GM19397 (cell line): ENCODE measurements around the gene MFSD11.
"Not testable (repeated sequence)": the region's sequence is repeated elsewhere in the genome, so short reads cannot be mapped to it uniquely, and the experiment has no call there.

ENCODE experiments used
- ATAC-seq: cut with Tn5 transposase; IDR thresholded peaks from one replicate; pipeline ENCODE4 v1.9.1; 2021; ENCODE audit warnings: mild to moderate bottlenecking, moderate library complexity; ENCODE audit not compliant: unreplicated experiment

MFSD11 gene

DNA sequence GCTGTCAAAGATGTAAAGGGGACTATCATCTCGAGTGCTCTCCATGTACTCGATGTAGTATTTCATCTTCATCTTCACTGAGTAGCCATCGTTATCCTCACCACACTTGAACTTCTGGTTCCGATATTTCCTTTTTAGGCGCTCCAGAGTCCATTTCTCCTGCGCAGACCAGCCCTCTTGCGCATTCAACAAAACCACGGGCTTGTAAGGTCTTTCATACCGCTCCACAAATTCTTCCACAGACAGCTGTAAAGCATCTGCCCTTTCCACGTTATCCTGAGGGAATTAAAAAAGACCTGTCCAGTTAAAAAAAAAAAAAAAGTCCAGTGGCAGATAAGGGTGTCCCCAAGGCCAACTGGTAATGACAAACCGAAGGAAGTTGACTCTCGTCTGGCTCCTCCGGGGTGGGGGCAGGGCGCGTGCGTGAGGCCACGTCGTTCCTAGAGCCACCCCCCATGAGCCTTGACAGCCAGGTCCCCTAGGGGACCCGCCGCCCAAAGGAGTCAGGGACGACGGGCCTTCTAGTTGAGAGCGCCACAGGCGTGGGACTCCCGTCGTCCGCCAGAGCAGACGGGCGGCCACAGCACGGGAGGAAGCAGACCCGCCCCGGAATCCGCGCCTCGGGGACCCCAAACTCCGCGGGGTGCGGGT is 12.2 kb upstream of the MFSD11 start:
- peak; percentile 14 for ATAC-seq

DNA sequence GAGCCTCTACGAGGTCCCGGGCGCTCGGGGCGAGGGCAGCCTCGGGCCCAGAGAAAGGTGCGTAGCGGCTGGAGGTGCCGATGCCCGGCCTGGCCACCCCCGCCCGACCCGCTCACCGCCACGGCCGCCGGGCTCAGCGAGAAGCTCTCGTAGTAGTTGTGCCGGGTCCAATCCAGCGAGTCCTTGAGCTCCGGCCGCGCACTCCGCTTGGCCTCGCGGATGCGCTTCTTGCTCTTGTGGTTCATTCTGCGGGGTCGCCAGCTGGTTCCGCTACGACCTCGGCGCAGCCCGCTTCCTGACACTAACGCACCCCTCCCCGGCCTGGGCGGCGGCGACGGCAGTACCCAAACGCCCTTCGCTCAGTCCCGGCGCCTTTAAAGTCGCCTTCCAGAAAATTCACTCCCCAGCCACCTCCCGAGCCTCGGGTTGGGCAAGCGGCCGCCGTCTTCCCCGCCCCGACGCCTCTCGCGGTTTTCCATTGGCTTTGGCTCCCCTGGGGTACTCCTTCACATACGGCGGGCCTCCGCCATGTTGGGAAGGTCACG is 11.6 kb upstream of the MFSD11 start, which contains the start of gene JMJD6:
Gene JMJD6, minus strand, starts transcription at position 376 of the 545 bp plus-strand sequence. Its CDS starts 131 bp downstream, at position 245.
- peak; percentile 70 for ATAC-seq

DNA sequence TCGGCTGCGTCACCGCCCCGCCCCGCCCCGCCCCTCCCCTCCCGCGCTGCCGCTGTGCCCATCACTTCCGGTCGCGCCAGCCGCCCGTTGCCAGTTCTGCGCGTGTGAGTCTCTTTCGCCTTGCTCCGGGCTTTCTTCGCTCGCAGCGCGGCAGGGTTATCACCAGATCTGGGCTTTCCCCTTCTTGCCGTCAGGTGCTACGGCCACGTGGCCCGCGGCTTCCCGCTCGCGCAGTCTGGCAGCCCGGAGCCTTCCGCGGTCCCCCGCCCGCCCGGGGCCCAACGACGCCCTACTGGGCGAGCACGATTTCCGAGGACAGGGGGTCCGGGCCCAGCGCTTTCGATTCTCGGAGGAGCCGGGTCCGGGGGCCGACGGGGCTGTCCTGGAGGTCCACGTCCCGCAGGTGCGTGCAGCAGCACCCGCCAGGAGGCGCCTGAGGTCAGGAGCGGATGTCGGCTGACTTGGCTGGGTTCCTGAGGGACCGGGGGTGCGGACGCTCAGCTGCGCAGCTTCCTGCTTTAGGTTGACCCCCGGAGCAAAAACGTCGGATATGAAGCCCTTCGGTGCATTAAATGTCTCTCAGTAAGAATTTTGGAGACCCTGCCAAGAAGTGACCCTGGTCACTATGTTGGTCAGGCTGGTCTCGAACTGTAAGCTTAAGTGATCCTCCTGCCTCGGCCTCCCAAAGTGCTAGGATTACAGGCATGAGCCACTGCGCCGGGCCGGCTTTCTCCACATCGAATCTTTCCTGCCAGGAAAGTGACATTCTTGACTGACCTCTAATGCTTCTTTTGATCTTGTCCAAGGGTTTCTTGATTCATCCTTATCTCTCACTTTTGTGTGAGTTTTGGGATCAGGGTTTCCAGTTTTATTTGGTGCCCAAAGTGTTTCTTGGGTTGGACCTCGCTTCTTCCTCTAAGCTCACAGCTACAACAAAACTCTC is 10.9 kb upstream of the MFSD11 start, which contains the start of gene METTL23:
Gene METTL23, plus strand, starts transcription at position 64 of the 943 bp plus-strand sequence. CDS start 2,872 bp downstream, outside the sequence.
- ATAC-seq, result peak; percentile 51

DNA sequence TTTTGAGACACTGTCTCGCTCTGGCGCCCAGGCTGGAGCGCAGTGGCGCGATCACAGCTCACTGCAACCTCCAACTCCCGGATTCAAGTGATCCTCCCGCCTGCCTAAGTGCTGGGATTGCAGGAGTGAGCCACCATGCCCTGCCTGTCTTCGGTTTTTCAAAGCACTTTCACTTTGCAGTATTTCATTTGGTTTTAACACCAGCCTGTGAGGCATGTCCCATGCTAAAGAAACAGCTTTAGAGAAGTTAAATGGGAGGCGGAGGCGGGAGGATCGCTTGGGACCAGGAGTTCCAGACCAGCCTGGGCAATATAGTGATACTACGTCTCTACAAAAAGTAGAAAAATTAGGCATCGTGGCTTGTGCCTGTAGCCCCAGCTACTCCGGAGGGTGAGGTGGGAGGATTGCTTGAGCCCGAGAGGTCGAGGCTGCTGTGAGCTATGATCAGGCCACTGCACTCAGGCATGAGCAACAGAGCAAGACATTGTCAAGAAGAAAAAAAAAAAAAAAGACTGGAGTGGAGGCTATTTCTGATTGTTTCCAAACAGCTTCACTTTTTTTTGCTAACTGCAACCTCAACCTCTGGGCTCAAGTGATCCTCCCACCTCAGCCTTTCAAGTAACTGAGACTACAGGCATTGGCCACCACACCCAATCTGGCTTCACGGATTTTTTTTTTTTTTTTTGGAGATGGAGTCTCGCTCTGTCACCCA is 10.0 kb upstream of the MFSD11 start:
- ATAC-seq, result no peak

DNA sequence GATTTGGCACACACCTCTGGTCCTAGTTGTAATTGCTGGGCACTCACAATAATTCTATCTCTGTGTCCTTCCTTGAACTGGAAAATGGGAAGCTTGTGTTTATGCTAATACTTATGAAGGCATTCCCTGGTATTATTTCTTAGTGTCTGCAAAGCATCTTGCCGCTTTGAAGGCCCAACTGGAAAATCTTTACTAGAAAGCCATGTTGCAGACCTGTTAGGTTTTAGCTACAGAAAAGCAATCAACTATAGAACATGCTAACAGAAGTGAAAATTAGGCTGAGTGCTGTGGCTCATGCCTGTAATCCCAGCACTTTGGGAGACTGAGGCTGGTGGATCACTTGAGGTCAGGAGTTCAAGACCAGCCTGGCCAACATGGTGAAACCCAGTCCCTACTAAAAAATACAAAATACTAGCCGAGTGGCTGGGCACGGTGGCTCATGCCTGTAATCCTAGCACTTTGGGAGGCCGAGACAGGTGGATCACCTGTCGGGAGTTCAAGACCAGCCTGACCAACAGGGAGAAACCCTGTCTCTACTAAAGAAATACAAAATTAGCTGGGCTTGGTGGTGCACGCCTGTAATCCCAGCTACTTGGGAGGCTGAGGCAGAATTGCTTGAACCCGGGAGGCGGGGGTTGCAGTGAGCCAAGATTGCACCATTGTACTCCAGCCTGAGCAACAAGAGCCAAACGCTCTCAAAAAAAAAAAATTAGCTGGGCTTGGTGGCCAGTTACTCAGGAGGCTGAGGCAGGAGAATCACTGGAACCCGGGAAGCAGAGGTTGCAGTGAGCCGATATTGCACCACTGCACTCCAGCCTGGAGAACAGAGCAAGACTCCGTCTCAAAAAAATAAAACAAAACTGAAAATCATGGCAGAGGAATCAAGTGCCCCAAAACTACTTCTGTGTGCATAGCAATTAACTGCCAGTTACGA is 5.9 kb upstream of the MFSD11 start:
- ATAC-seq, result not testable (repeated sequence)

DNA sequence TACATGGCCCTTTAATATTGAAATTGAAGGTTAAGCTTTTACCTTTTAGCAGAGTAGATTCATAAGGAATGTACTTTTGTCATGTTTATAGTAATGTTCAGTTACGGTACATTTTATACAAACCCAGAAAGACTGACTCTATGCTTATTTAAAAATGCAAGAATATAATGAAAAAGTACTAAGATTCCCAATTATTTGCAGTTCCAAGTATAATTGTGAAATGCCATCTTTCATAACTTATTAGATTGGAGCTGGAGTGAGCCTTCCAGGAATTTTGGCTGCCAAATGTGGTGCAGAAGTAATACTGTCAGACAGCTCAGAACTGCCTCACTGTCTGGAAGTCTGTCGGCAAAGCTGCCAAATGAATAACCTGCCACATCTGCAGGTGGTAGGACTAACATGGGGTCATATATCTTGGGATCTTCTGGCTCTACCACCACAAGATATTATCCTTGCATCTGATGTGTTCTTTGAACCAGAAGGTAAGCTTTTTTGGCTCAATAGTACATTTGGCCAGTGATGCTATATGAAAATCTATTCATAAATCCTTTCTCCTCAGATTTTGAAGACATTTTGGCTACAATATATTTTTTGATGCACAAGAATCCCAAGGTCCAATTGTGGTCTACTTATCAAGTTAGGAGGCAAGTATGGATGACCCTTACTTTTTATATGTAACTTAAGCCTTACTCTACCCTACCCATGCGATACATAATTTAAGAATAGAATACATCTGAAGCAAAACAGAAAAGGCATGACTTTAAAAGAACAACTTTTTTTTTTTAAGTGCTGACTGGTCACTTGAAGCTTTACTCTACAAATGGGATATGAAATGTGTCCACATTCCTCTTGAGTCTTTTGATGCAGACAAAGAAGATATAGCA is 4.9 kb upstream of the MFSD11 start:
- ATAC-seq, result no peak

DNA sequence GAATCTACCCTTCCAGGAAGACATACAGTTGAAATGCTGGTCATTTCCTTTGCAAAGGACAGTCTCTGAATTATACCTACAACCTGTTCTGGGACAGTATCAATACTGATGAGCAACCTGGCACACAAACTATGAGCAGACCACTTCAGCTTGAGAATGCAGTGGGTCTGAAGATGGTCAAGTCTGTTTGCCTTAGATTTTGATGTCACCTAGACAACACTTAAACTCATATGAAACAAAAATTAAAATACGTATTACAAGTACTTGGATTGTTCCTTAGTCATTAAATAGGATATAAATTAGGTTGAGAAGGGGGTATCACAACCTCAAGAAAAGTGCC is 4.3 kb upstream of the MFSD11 start:
- ATAC-seq, result no peak

DNA sequence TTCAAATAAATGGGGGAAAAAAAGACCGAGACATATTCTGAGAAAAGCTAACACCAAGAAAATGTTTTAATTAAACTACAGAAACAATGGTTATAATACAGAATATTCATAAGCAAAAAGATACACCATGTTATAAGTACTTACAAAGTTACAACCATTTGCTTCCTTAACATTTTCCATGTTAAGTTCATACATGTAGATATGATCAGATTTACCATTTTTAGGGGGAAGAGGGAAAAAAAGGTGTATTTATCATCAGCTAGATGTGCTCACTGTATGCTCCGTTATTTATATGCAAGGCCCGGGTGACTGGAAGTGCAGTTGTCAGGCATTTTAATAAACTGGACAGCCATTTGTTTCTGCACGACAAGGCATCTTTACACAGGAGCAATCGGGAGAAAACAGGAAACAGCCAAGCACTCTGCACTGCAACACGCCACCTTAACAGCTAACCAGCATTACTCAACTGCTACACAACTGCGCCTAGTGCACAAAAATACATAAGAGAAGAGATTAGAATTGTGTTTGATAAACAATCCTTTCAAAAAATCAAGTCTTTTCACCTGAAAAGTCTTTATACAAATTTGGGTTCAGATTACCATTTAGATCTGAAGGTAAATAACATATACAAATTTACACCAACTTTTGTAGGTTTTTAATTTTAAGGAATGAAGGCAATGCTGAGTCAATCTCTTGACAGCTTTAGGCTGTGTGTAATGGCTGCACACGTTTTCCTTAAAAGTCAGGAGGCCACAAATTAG is 3.7 kb upstream of the MFSD11 start:
- no peak for ATAC-seq

DNA sequence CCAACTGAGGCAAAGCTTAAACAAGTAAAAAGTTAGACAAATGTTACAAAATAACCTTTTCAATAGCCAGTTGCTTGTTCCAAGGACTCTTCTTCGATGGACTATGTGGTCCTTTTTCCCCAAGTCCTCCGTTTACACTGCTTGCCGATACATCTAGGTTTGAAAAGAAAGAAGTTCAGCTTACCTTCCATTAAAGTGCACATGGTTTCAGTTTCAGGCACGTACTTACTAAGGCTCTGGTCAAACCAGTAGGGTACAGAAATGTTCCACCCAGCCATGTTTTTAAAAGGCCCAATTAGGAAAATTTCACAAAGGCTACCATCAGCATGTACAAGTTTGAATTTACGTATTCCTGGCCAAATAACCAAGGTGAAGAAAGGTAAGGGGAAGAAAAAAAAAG is 2.9 kb upstream of the MFSD11 start:
- no peak for ATAC-seq

DNA sequence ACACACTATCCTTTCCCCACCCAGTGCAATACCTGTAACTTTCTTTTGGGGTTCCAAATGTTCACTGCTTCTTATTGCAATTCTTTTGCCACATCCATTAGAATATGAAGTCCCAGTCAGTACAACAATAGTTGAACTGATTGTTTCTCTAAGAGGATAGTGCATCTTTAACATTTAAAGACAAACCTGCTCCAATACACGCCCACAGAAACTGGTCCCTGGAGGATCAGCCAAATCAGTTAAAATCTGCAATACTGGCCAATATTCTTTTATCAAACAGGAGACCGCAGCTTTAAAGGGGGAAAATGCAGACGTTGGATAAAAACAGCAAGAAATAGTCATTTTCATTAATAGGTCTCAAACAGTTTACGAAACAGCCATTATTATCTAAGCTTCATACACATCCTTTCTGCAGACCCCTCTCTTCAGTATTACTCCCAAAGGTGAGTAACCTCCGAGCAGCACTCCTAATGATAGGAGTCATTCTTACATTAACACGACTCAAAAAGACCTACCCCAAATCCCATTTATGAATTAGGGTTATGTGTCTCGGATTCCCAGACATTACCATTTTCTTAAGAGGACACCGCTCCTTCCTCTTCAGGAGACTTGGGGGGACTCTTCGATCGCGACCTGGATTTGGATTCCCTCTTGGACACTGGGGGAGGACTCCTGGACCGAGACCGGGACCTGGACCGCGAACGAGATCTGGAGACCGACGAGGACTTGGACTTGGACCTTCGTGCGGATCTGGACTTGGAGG is 2.2 kb upstream of the MFSD11 start:
- no peak for ATAC-seq

DNA sequence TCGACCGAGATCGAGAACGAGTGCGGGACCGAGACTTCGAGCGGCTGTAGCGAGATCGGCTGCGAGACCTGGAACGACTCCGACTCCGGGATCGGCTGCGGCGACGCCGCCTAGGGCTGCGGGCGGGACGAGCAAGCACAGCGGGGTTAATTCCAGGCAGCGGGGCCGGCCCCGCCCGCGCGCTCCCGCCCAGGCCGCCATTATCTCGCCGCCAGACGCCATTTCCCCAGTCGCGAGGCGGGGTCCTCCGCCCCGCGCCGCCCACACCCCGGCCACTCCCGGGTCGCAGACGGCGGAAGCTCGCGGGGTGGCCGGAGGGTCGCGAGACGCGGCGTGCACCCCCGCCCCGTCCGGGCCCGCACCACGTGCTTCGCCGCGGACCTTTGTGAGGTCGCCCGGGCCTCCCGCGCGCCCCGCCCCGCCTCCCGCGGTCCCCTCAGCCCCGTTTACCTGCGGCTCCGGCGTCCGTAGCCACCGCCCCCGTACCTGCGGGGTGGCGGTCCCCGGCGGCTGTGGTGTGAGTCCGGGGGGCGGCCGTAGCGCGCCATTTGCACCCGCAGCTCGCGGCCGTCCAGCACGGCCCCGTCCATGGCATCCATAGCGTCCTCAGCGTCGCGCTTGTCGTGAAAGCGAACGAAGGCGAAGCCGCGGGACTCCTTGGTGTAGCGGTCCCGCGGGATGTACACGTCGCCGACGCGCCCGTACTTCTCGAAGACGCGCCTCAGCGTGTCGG is 1.4 kb upstream of the MFSD11 start:
- peak; percentile 18 for ATAC-seq

DNA sequence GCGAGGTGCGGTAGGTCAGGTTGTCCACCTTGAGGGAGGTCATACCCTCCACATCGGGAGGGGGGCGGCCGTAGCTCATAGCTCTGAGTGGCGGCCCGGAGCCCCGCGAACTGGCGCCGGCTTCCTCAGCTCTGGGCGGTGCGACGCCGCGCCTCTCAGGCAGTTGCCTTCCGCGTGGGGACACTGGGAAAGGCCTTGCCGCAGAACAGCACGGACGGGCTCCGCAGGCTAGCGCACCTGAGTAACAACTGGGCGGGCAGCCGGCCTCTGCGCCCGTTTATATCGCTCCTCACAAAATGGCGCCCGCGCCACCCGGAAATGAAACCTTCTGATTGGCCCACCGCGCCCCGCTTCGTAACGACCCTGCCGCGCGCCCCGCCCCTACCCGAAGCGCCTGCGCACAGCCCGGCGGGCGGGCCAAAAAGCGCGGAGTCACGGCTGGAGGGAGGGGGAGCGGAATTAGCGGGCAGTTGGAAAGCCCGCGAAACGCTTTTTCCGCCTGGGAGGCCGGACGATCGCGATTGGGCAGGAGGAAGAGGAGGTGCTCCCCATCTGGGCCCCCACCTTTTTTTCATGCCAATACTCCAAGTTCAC is 740 bp upstream of the MFSD11 start, which contains the start of gene SRSF2:
Gene SRSF2, minus strand, starts transcription at position 250 of the 594 bp plus-strand sequence. Its CDS starts 171 bp downstream, at position 79.
- peak; percentile 62 for ATAC-seq

DNA sequence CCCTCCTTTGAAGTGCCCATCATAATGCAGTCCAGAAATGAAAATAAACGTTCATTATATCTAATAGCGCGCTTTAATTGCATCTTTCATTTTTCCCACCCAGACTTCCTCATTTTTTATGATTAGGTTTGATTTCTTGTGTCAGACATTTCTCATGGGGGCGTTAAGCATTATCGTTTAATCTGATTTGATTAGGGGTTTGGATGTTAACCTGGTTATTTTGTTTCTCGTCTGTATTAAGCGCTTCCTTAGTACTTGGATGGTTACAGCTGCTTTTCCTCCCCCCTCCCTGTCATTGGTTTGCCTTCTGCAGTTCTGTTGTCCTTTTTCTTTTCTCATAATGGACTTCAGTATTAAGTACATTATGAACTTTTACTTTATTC is 540 bp downstream of the MFSD11 start:
- ATAC-seq, result no peak

DNA sequence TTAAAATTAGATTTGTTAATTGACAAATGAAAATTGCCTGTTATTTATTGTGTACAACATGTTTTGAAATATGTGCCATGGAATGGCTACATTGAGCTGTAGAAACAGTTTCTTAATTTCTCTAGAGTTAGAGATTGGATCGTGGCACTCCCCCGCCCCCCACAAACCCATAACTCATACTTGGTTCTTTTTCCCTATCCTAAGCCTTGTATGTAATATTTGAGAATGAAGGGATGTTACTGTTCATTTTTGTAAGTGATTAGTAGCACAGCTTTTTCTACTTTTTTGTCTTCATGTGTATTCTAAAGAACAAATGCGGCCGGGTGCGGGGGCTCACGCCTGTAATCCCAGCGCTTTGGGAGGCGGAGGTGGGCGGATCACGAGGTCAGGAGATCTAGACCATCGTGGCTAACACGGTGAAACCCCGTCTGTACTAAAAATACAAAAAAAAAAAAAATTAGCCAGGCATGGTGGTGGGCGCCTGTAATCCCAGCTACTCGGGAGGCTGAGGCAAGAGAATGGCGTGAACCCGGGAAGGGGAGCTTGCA is 1.7 kb downstream of the MFSD11 start:
- not testable (repeated sequence) for ATAC-seq

DNA sequence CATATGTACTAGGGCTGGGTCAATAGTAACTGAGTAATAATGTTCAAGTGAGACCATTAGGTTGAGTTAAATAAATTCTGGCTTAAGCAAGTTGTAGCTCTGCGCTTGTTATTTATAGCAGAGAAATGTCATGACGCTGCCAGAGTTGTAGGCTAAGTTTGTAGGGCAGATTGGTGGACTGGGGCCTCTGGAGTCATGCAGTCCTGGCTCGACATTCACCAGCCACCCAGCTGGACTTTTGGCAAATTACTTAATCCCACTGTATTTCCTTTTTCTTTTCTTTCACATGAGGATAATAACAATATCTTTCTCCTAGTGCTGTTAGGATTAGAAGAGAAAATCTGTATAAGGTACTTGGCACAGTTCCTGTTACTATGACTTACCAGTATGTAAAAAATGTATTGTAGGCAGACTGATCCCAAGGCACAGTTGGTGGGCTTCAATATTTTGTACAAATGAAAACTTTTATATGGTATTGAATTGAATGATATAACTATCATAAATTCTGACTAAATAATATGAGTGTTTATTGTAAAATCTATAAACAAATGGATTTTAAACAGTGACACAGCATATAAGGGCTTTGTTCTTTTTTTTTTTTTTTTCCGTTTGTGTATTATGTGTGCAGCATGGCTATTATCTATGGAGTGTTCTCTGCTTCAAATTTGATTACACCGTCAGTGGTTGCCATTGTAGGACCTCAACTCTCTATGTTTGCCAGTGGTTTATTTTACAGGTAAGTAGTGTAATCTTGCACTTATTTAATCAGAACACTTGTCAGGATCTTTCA is 2.6 kb downstream of the MFSD11 start:
- no peak for ATAC-seq
